VCaP (cell line): ENCODE results near the gene RAB32.

ENCODE experiments used
- H3K27ac ChIP-seq: fragments of 450-650 bp; 2 replicates; pipeline ENCODE4 v1.5.1; 2017
- TF ChIP-seq, protein P1 (sequence below): fragments of 450-650 bp; conservative IDR thresholded peaks from 2 replicates; pipeline ENCODE4 v1.5.1; 2017; ENCODE audit warnings: mild to moderate bottlenecking, moderate library complexity

The RAB32 gene

DNA sequence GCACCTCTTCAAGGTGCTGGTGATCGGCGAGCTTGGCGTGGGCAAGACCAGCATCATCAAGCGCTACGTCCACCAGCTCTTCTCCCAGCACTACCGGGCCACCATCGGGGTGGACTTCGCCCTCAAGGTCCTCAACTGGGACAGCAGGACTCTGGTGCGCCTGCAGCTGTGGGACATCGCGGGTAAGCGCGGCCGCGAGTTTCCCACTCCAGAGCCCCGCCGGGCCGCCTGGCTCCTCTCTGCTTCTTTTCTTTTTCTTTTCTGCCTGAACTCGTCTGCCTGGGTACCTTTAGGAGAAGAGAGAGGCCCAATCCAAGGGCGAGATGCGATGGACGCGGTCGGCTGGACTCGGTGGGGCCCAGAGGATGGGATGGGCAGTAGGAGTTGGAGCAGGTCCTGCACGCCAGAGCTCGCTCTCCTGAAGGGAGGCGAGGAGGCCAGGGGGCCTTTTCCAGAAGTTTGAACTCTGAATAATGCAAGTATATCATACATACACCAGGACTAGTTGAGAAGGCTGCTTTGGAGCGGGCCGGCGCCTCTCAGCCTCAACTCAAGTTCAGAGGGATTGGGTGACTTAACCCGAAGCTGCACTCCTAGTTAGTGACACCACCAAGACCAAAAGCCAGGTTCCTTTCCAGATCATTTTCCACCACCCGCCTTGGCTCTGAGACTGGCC, 445 bp downstream of the RAB32 start:
- H3K27ac ChIP-seq, result peak overlapping the region; percentile 49; the same call in 1 of the 2 replicates
- TF ChIP-seq, protein P1, sequence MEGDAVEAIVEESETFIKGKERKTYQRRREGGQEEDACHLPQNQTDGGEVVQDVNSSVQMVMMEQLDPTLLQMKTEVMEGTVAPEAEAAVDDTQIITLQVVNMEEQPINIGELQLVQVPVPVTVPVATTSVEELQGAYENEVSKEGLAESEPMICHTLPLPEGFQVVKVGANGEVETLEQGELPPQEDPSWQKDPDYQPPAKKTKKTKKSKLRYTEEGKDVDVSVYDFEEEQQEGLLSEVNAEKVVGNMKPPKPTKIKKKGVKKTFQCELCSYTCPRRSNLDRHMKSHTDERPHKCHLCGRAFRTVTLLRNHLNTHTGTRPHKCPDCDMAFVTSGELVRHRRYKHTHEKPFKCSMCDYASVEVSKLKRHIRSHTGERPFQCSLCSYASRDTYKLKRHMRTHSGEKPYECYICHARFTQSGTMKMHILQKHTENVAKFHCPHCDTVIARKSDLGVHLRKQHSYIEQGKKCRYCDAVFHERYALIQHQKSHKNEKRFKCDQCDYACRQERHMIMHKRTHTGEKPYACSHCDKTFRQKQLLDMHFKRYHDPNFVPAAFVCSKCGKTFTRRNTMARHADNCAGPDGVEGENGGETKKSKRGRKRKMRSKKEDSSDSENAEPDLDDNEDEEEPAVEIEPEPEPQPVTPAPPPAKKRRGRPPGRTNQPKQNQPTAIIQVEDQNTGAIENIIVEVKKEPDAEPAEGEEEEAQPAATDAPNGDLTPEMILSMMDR, result no peak

DNA sequence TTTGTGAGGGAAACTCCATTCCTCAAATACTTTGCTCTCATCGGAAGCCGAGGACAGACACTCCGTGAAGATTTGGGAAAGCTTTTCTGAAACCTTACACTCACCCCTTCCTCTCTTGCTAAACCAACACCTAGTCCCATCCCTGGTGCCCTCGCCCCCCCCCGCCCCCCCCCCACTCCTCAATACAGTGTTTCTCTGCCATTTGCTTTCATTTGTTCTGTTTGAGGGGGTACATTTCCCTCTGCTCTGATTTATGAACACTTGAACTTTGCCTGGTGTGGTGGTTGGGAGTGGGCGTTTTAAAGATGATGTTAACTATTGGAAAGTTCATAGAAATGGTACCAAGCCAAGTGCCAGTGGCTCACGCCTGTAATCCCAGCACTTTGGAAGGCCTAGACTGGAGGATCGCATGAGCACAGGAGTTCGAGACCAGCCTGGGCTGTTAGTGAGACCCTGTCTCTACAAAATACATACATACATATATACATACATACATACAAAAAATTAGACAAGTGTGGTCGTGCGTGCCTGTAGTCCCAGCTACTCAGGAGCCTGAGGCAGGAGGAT, 1.1 kb downstream of the RAB32 start:
- H3K27ac ChIP-seq, result no peak overlapping the region
- TF ChIP-seq, protein P1, result no peak

DNA sequence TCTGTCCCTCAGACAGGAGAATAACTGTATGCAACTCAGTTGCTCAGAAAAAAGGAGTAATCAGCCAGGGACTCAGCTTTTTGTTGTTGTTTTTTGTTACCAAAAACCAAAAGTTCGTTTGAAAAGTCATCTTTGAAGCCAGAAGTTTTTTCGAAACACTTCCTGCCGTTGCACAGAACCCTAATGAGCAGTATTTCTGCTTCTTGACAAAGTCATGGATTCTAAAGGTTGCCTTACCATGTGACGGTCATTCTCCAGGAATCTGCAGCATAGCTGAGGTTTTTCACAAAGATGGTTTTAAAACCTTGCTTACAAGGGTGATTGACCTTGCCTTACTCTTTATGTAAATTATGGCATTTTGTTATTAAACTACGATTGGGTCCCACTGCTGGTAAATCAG, 1.9 kb downstream of the RAB32 start:
- H3K27ac ChIP-seq, result no peak overlapping the region
- TF ChIP-seq, protein P1, result no peak

DNA sequence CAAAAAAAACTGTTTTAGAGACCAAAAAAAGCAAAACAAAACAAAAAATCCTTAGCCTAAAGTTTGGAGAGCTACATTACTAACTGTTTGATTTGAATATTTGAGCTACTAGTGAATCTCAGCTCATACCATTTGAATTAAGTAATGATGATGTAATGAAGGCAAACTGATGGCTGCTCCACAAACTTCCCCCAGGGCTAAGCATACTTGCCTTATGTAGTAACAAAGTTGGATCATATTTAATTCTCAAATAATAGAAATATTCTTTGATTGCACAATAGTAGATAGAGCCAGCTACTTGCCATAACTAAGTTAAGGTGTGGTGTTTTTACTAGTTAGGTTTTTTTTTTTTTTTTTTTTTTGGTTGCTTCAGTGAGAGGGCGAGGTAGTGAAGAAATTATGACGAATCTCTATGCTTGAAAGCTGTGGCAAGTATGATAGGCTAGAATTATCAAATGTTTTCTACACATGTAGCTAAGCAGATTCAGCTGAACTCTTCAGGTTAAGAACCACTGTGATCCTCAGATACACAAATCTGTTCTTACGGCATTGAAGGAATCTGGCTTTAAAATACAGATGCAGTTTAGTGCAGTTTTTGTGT, 2.9 kb downstream of the RAB32 start:
- TF ChIP-seq, protein P1, result no peak
- H3K27ac ChIP-seq, result no peak overlapping the region

DNA sequence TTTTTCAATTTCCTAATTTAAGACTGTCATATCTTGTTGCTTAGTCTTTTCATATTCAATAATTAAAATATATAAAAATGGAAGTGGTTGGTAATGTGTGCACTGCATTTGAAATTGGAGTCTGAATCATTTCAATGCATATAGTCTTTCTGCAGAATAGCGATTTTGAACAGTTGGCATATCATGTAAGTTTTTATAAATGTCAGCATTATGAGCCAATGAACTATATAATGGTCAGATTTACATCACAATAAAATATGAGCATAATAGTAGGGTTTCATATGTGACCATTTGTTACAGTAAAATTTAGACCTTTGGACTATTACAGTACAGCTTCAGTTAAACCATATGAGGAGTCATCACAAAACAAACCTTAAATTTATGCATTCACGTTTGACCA, 4.3 kb downstream of the RAB32 start:
- no peak overlapping the region for H3K27ac ChIP-seq
- TF ChIP-seq, protein P1, result no peak

DNA sequence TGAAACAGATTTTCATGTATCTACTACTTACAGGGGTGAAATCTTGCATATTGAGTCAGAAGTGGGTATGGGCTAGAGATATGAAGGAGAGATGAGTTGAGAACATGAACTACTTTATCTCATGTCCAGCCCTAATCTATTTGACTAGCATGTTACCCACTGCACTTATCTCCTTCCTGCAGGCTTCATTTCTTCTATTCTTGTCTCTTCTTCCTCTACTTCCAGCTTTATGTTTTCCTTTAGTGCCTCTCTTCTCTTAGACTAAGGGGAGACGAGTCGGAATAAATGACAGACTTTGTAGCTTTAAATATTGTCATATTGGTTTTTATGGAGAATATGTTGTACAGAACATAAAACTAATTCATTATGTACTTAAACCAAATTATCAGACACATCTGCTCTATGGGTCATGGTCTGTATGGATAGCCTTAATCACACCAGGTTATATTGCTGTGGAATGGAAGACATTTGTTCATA, 5.3 kb downstream of the RAB32 start:
- TF ChIP-seq, protein P1, result no peak
- no peak overlapping the region for H3K27ac ChIP-seq

DNA sequence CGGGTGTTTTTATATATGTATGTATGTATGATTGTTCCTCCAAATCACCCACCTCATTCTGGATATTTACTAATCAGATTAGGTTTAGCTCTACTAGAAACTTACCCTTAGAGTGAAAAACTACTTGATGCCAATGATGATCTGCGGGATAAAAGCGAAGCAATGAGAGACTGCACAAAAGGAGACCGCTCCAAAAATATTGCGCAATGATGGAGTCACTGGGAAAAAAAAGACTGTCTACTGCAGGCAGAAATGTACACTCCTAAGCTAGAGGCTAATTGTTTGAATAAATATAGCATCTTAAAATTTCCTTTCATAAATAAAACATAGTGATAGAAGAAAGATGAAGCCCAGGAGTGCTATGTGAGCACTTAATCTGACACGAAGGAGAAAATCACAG, 7.3 kb downstream of the RAB32 start:
- TF ChIP-seq, protein P1, result no peak
- H3K27ac ChIP-seq, result no peak overlapping the region
